IMR-90 (cell line): ENCODE results near the gene MYO1D. TPM values are rescaled to one million over a fixed set of nuclear protein-coding genes. Genes with fewer than 3 reads are reported as not detected.

Experiments
- ATAC-seq: fragments of 200-7000 bp; cut with Tn5 transposase; 2 replicates; pipeline ENCODE4 v1.9.1; 2020; ENCODE audit warnings: low read depth, mild to moderate bottlenecking, moderate library complexity
- BruUV-seq: library from RNA; stranded (reverse); fragments of 400-500 nt; replicated peaks from 2 replicates; lab custom pipeline; 2021; lab: Mats Ljungman, UMichigan
- CTCF ChIA-PET: fragments of 300-600 bp; formaldehyde crosslinking; extraction: SDS; loops from one replicate; lab custom pipeline; 2021; ENCODE audit warnings: antibody characterized with exemption; lab: Yijun Ruan, JAX
- POLR2A ChIA-PET: fragments of 300-600 bp; sonication (Branson Sonifier 250); formaldehyde crosslinking; loops from one replicate; lab custom pipeline; 2022; ENCODE audit warnings: antibody characterized with exemption; ENCODE audit not compliant: unreplicated experiment; lab: Charles Lee
- DNase-seq: peaks from one replicate; pipeline ENCODE4 v3.0.0; 2013
- H2AFZ ChIP-seq: replicated peaks from 2 replicates; pipeline ENCODE3; 2013; ENCODE audit warnings: low read length, mild to moderate bottlenecking; ENCODE audit not compliant: poor library complexity
- H2AK5ac ChIP-seq: 2 replicates; pipeline ENCODE4 v1.6.1; 2013; ENCODE audit warnings: low read depth, low read length, inconsistent platforms
- H2AK9ac ChIP-seq: replicated peaks from 2 replicates; pipeline ENCODE3; 2013; ENCODE audit warnings: mild to moderate bottlenecking, low read depth, low read length, moderate library complexity; ENCODE audit not compliant: poor library complexity
- H2BK120ac ChIP-seq: 2 replicates; pipeline ENCODE4 v1.6.1; 2013; ENCODE audit warnings: low read depth, low read length, inconsistent platforms
- H2BK15ac ChIP-seq: 3 replicates; pipeline ENCODE4 v1.6.1; 2013; ENCODE audit warnings: low read depth, low read length, inconsistent platforms
- H2BK20ac ChIP-seq: 2 replicates; pipeline ENCODE4 v1.6.1; 2013; ENCODE audit warnings: low read depth, mild to moderate bottlenecking, inconsistent platforms, low read length, moderate library complexity
- H2BK5ac ChIP-seq: 2 replicates; pipeline ENCODE4 v1.6.1; 2013; ENCODE audit warnings: mild to moderate bottlenecking, low read depth, low read length, inconsistent platforms; ENCODE audit not compliant: poor library complexity, severe bottlenecking
- H3K14ac ChIP-seq: replicated peaks from 2 replicates; pipeline ENCODE4 v1.6.1; 2013; ENCODE audit warnings: low read depth, low read length, inconsistent platforms
- H3K18ac ChIP-seq: 2 replicates; pipeline ENCODE4 v1.6.1; 2013; ENCODE audit warnings: low read depth, low read length, control low read depth
- H3K23ac ChIP-seq: 2 replicates; pipeline ENCODE4 v1.6.1; 2013; ENCODE audit warnings: low read depth, low read length, inconsistent platforms
- H3K27ac ChIP-seq: 2 replicates; pipeline ENCODE4 v1.5.1; 2013; ENCODE audit warnings: mild to moderate bottlenecking, control low read depth, low read length; ENCODE audit not compliant: insufficient read depth
- H3K27me3 ChIP-seq: 2 replicates; pipeline ENCODE4 v1.6.1; 2013; ENCODE audit warnings: low read length; ENCODE audit not compliant: control insufficient read depth, insufficient read depth
- H3K36me3 ChIP-seq: 2 replicates; pipeline ENCODE4 v1.6.1; 2013; ENCODE audit warnings: low read length, mixed read lengths; ENCODE audit not compliant: control insufficient read depth, insufficient read depth
- H3K4ac ChIP-seq: 2 replicates; pipeline ENCODE4 v1.6.1; 2013; ENCODE audit warnings: low read depth, low read length, inconsistent platforms
- H3K4me1 ChIP-seq: 2 replicates; pipeline ENCODE4 v1.6.1; 2013; ENCODE audit warnings: low read length, mixed read lengths; ENCODE audit not compliant: control insufficient read depth, insufficient read depth
- H3K4me2 ChIP-seq: 2 replicates; pipeline ENCODE4 v1.6.1; 2013; ENCODE audit warnings: low read depth, mild to moderate bottlenecking, control low read depth, low read length, moderate library complexity
- H3K4me3 ChIP-seq: 2 replicates; pipeline ENCODE4 v1.5.1; 2013; ENCODE audit warnings: low read depth, mild to moderate bottlenecking, control low read depth, low read length, moderate library complexity; ENCODE audit not compliant: insufficient read depth
- H3K56ac ChIP-seq: 2 replicates; pipeline ENCODE4 v1.6.1; 2013; ENCODE audit warnings: low read length, inconsistent platforms; ENCODE audit not compliant: insufficient read depth; ENCODE audit errors: extremely low read depth
- H3K79me1 ChIP-seq, 2 experiments: 2 replicates each; pipeline ENCODE4 v1.6.1; 2013; ENCODE audit warnings: low read length in 2 of 2, inconsistent platforms in 1 of 2, low read depth in 1 of 2
- H3K9ac ChIP-seq: 2 replicates; pipeline ENCODE4 v1.6.1; 2013; ENCODE audit warnings: low read depth, low read length, control low read depth
- H3K9me1 ChIP-seq: 2 replicates; pipeline ENCODE4 v1.6.1; 2013; ENCODE audit warnings: low read length, inconsistent platforms; ENCODE audit not compliant: insufficient read depth
- H3K9me3 ChIP-seq: 2 replicates; pipeline ENCODE4 v1.6.1; 2013; ENCODE audit warnings: low read length; ENCODE audit not compliant: control insufficient read depth, insufficient read depth
- H4K20me1 ChIP-seq: 2 replicates; pipeline ENCODE4 v1.6.1; 2013; ENCODE audit warnings: low read length, inconsistent platforms; ENCODE audit not compliant: insufficient read depth
- H4K5ac ChIP-seq: 2 replicates; pipeline ENCODE4 v1.6.1; 2013; ENCODE audit warnings: mild to moderate bottlenecking, low read depth, low read length, control low read depth
- H4K8ac ChIP-seq, 2 experiments: 2 replicates each; pipeline ENCODE4 v1.6.1; 2013; ENCODE audit warnings: low read depth in 2 of 2, low read length in 2 of 2, control low read depth in 1 of 2, inconsistent platforms in 1 of 2
- H4K91ac ChIP-seq: 2 replicates; pipeline ENCODE4 v1.6.1; 2013; ENCODE audit warnings: low read depth, low read length, inconsistent platforms; ENCODE audit not compliant: insufficient read depth
- CEBPB ChIP-seq: IDR thresholded peaks from 2 replicates; pipeline ENCODE4 v1.6.1; 2012; ENCODE audit warnings: low read depth, low read length, improper control_type of control experiment
- CHD1 ChIP-seq: IDR thresholded peaks from 2 replicates; pipeline ENCODE4 v1.6.1; 2012; ENCODE audit warnings: low read depth, low read length, improper control_type of control experiment
- ELK1 ChIP-seq: fragments of 150-350 bp; IDR thresholded peaks from 2 replicates; pipeline ENCODE4 v1.6.1; 2016; ENCODE audit warnings: low read depth, mild to moderate bottlenecking, low read length, moderate library complexity, borderline replicate concordance
- FOS ChIP-seq: fragments of 150-350 bp; IDR thresholded peaks from 2 replicates; pipeline ENCODE4 v1.6.1; 2016; ENCODE audit warnings: low read depth, low read length
- WGBS, 2 experiments: methylation state at CpG; one replicate each; pipeline versions ENCODE4 v1.1.5 to v1.1.7; 2013; ENCODE audit warnings: missing lambda C conversion rate in 2 of 2; ENCODE audit not compliant: insufficient read length in 1 of 2; ENCODE audit errors: extremely low coverage in 2 of 2; 5-methylcytosine and 5-hydroxymethylcytosine counted together
- dilution Hi-C: fragments of 300-500 bp; cut with HindIII; formaldehyde crosslinking; loops from one replicate; pipeline ENCODE4 v1.14.3; 2018; ENCODE audit warnings: low sequenced_read_pairs; ENCODE audit not compliant: unreplicated experiment
- in situ Hi-C: fragments of 300-500 bp; cut with MboI; formaldehyde crosslinking; loops from 3 replicates; pipeline ENCODE4 v1.14.3; 2019; ENCODE audit warnings: low sequenced_read_pairs, inconsistent platforms, mixed read lengths
- intact Hi-C: fragments of 100-400 bp; cut with micrococcal nuclease; formaldehyde crosslinking; loops from 2 replicates; pipeline ENCODE4 v1.10.0; 2022
- polyA plus RNA-seq, 3 experiments: library from polyadenylated mRNA; depleted of rRNA; stranded (reverse); fragments of >200 nt; gene quantifications; 2 replicates each; pipeline ENCODE4 v1.2.3, GENCODE V29; 2012; ENCODE audit warnings: low replicate concordance in 1 of 3
- total RNA-seq: library from RNA; depleted of rRNA; stranded (reverse); fragments of >200 nt; gene quantifications from 2 replicates; pipeline ENCODE4 v1.2.3, GENCODE V29; 2012

Gene MYO1D
- total and polyA plus RNA-seq, 2 of the 4 experiments (the other 2 are of a cell fraction): 0.63 to 0.90 TPM

- no peaks in the 10 kb centered on the region for H4K20me1 ChIP-seq
- no peak overlapping the region for H2AK9ac ChIP-seq
- in situ Hi-C loops: no loop called here
- H3K9ac ChIP-seq: no peak overlapping the region
- no peaks in the 10 kb centered on the region for H3K4me1 ChIP-seq
- H3K9me3 ChIP-seq: no peaks in the 10 kb centered on the region
- dilution Hi-C loops: no loop called here
- WGBS, 2 experiments: no CpG with 5 or more reads among the region's 2 CpGs
- H3K4me3 ChIP-seq: no peak overlapping the region
- H3K4ac ChIP-seq: no peak overlapping the region
- H3K18ac ChIP-seq: no peak overlapping the region
- no peak overlapping the region for H2BK120ac ChIP-seq
- H4K91ac ChIP-seq: no peak overlapping the region
- intact Hi-C loops: no loop called here
- H3K14ac ChIP-seq: no peak overlapping the region
- BruUV-seq: no TSS peak
- H3K4me2 ChIP-seq: no peak overlapping the region
- no peak overlapping the region for H4K5ac ChIP-seq
- no peak overlapping the region for H3K56ac ChIP-seq
- DNase-seq (no peak), ATAC-seq (no peak)
- TF ChIP-seq CEBPB (no peak), FOS (no peak), CHD1 (no peak), ELK1 (no peak)
- H2AK5ac ChIP-seq: no peak overlapping the region
- no peak overlapping the region for H3K23ac ChIP-seq
- H2BK5ac ChIP-seq: no peak overlapping the region
- no peak overlapping the region for H4K8ac ChIP-seq
- H2AFZ ChIP-seq: no peak overlapping the region
- H2BK20ac ChIP-seq: no peak overlapping the region
- no peaks in the 10 kb centered on the region for H3K27me3 ChIP-seq
- H3K36me3 ChIP-seq: no peaks in the 10 kb centered on the region
- no peaks in the 10 kb centered on the region for H3K9me1 ChIP-seq
- no peak overlapping the region for H3K27ac ChIP-seq
- POLR2A ChIA-PET: no interaction called here
- CTCF ChIA-PET: no interaction called here
- no peak overlapping the region for H2BK15ac ChIP-seq
- H3K79me1 ChIP-seq: no peaks in the 10 kb centered on the region
Observed at GRCh38 chr17:32801641-32802040, 75.3 kb downstream of the MYO1D start.
